Breast epithelium (tissue), 3 donors: ENCODE data around the gene DUSP15.

Source experiments
- POLR2A ChIP-seq: fragments of 450-650 bp; IDR thresholded peaks from one replicate; pipeline ENCODE4 v1.6.1; 2016; ENCODE audit warnings: antibody characterized with exemption, mild to moderate bottlenecking, moderate library complexity
- TF ChIP-seq, protein P1 (sequence below), 3 donors: fragments of 450-650 bp; IDR thresholded peaks; one replicate each; pipeline ENCODE4 v1.5.1; 2016 to 2017; ENCODE audit warnings: antibody characterized with exemption in 3 of 3, mild to moderate bottlenecking in 3 of 3, moderate library complexity in 3 of 3

DNA sequence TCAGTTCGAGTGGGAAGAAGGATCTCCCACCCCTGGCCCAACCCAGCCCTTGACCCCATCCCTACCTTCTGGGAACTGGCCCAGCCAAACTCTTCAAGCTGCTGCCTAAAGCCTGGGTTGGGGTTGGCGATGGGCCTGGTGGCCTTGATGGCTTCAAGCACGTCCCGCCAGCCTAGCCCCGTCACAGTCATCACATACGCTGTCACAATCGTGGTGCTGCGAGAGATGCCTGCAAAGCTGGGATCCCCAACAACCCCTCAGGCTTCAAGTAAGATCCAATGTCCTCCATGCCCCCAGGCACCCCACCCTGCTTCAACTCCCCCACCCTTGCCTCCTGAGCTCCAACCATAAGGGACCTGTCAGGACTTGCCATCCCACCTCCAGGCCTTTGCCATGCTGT, 7.8 kb downstream of the DUSP15 start:
- TF ChIP-seq, protein P1, sequence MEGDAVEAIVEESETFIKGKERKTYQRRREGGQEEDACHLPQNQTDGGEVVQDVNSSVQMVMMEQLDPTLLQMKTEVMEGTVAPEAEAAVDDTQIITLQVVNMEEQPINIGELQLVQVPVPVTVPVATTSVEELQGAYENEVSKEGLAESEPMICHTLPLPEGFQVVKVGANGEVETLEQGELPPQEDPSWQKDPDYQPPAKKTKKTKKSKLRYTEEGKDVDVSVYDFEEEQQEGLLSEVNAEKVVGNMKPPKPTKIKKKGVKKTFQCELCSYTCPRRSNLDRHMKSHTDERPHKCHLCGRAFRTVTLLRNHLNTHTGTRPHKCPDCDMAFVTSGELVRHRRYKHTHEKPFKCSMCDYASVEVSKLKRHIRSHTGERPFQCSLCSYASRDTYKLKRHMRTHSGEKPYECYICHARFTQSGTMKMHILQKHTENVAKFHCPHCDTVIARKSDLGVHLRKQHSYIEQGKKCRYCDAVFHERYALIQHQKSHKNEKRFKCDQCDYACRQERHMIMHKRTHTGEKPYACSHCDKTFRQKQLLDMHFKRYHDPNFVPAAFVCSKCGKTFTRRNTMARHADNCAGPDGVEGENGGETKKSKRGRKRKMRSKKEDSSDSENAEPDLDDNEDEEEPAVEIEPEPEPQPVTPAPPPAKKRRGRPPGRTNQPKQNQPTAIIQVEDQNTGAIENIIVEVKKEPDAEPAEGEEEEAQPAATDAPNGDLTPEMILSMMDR (IDR thresholded peaks at IDR 0.05) = no peak
- no peak for TF ChIP-seq POLR2A
